Measurements from ENCODE around the gene MLC1. TPM values are rescaled to one million over a fixed set of nuclear protein-coding genes. Genes with fewer than 3 reads are reported as not detected.

MLC1 gene
- 1 to 10 TPM in 3 of 4 donors, under 1 TPM in 1; 0.78 to 1.6 (median 1.2) TPM for polyA plus RNA-seq (ENCODE audit: insufficient read length in 4 of 4)

DNA sequence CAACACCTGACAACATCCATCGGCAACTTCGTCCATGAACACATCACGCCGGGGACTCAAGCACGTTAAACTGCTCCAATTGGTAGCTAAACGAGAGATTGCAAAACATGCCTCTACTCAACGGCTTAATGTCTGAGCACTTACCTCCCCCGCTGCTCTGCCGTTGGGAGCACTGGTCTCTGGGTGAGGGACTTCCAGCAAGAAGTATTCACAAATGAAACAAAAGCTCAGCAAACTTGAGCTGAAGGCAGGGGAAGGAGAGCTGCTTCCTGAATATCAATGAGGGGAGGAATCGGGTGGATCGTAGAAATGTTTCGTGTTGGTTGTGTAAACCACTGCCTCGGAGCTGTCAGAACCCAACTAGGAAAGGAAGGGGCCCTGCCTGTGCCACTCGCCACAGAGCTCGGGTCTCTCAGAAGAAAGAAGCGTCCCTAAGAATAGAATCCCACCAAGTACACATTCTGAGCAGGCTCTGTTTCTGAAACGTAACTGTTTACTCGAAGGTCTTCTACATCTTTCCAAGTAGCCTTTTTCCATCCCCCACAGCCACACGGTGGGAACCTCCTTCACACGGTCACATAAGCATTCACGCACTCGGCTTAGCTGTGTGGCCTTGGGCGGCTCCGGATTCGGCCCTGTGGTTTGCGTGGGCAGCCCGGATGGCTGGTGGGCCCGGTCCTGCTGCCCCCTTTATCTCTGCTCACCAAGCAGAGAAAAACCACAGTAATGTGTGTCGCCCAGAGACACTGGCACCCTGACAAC lies at the start of gene MLC1:
TSS of gene MLC1 (minus strand) at position 216 of the 762 bp plus-strand sequence. CDS start 524 bp downstream, outside the sequence.
- DNase-seq (ENCODE audit: low read depth in 4 of 4, low spot score in 2 of 4), result no peak

GRCh38 chr22:50134481-50134880 lies 49.3 kb upstream of the MLC1 start:
- DNase-seq (ENCODE audit: low read depth in 4 of 4, low spot score in 2 of 4), result no peak

DNA sequence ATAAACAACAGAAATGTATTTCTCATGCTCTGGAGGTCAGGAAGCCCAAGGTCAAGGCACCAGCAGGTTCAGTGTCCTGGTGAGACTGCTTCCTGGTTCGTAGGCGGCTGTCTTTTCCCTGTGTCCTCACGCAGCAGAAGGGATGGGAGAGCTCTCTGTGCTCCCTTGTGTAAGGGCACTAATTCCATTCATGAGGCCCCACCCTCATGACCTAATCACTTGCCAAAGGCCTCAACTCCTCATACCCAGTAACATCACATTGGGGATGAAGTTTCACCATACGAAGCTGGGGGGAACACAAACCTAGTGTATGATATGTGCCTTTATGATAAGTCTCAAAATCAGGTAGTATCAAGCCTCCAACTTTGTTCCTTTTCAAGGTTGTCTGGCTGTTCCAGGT lies 46.7 kb upstream of the MLC1 start:
- no peak for DNase-seq (ENCODE audit: low read depth in 4 of 4, low spot score in 2 of 4)

- no peak for DNase-seq (ENCODE audit: low read depth in 4 of 4, low spot score in 2 of 4)
Measured at GRCh38 chr22:50129121-50129736, 44.0 kb upstream of the MLC1 start.

DNA sequence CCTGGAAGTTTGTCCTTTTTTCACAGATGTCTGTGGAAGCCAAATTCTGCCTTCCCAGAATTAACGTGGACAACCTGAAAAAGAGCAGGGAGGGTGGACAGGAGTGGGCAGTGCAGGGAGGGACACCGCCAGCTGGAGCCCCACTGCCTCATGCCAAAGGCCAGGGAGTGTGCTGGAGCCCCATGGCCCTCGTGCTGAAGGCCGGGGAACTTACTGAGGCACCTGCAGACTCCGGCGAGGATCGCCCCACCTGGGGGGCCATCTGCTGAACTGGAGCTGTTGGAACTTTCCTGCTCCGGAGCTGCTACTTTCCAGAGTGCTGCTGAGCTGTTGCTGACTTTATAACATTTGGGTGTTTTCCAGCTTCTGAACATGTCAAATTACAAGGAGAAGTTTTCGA lies 39.8 kb upstream of the MLC1 start:
- DNase-seq (ENCODE audit: low read depth in 4 of 4, low spot score in 2 of 4), result no peak

GRCh38 chr22:50123119-50123518 lies 37.9 kb upstream of the MLC1 start:
- DNase-seq (ENCODE audit: low read depth in 4 of 4, low spot score in 2 of 4), result no peak

- no peak for DNase-seq (ENCODE audit: low read depth in 4 of 4, low spot score in 2 of 4)
Measured at GRCh38 chr22:50121202-50121740, 36.0 kb upstream of the MLC1 start.

DNA sequence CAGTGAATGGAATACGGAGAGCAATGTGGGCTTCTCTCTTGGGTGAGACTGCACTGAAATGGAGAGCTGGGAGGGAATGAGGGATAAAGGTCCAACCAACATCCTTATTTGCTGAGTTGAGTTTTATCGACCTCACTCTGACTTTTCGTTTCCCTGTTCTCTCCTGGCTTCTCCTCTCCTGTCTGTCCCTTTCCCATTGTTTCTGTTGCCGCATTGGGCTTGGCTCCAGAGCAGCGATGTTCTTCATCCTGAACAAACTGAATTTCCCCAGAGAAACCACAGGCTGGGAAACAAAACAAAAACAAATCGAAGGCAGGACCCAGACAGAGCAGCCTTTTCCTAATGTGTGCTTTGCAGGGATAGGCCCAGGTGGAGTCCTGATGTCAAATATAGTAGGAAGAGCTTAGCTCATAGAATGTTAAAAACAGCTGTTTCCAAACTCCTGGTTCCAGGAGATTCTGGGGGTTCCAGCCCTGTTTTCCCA lies 34.6 kb upstream of the MLC1 start:
- DNase-seq (ENCODE audit: low read depth in 4 of 4, low spot score in 2 of 4), result no peak

DNA sequence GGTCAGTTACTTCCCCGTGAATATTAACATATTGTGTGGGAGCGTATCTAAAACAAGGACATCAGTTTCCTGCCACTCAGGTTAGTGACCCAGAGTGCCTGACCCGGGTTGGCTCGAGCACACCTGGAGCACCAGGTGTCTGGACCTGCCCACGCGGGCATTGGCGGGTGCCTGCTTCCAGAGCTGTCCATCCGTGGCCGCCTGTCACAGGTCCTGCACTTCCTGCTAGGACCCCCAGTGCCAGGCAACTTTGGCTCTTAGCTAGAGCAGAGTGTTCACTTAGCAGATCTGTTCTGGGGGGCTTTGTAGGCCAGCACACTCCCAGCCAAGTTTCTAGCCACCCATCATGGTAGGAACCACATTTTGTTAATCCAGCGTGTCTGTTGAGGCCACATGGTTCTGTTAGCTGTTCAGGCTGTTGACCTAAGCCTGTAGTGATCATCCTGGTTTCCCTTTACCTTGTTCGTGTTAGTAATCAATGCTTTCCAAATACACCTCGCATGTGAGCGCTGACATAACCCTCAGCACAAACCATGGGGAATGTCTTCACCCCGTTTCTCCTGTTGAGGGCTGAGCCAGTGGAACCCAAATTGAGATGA lies 34.0 kb upstream of the MLC1 start:
- DNase-seq (ENCODE audit: low read depth in 4 of 4, low spot score in 2 of 4), result no peak

GRCh38 chr22:50118557-50119168 lies 33.4 kb upstream of the MLC1 start:
- no peak for DNase-seq (ENCODE audit: low read depth in 4 of 4, low spot score in 2 of 4)

- DNase-seq (ENCODE audit: low read depth in 4 of 4, low spot score in 2 of 4), result no peak
Measured at GRCh38 chr22:50118129-50118528, 32.9 kb upstream of the MLC1 start.

- DNase-seq (ENCODE audit: low read depth in 4 of 4, low spot score in 2 of 4), result no peak
Measured at GRCh38 chr22:50117168-50117762, 32.0 kb upstream of the MLC1 start.

DNA sequence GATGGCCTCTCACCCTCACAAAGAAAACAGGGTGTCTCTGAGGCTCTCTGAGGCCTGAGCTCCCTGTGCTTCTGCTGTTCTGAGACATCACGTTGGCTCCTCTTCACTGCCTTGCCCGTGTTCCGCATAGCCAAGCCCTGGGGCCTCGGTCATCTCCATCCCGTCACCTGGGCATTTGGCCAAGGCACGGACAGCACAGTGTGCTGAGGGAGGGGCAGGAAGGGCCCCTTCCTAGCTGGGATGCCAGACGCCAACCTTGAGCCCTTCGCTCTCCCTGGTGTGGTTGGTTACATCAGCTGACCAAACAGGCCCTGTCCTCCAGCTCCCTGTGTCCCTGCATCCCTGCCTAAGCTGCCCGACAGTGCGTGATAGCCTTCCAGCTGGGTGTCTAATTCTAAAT lies 30.5 kb upstream of the MLC1 start:
- DNase-seq (ENCODE audit: low read depth in 4 of 4, low spot score in 2 of 4), result no peak

DNA sequence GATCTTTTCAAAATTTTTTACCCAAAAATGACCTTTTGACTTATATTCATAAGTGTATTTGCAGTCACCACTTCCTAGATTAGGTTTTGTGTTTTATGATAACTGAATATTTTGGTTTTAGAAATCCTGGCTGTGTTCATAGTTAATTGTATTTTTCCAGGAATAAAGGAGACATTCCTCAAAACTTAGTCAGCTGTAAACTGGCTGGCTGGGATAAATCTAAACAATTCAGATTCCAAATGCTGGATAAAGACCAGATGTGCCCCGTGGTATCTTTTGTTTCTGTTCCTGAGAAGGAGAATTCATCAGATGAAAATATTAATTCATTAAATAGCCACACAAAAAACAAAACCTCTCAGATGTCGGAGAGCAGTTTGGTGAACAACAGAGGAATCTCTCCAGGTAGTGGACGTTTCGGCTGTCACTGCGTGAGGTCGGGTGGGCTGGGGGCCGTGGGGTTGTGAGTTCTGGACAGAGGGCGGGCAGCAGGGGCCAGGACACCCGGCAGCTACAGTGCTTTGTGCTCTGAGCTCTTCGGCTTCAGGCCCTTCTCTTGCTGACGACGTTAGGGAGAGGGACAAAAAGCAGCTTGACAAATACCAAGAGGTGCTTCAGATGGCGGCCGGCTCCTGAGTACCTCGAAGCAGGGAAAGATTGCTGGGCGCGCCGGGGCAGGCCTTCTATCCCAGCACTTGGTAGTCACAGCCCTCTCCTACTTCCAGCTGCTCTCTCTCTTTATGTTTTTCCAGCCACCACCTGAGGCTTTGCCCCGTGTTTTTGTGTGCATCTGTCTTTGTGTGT lies 29.2 kb upstream of the MLC1 start:
- DNase-seq (ENCODE audit: low read depth in 4 of 4, low spot score in 2 of 4), result no peak

GRCh38 chr22:50112151-50113118 lies 27.2 kb upstream of the MLC1 start:
- DNase-seq (ENCODE audit: low read depth in 4 of 4, low spot score in 2 of 4), result no peak

DNA sequence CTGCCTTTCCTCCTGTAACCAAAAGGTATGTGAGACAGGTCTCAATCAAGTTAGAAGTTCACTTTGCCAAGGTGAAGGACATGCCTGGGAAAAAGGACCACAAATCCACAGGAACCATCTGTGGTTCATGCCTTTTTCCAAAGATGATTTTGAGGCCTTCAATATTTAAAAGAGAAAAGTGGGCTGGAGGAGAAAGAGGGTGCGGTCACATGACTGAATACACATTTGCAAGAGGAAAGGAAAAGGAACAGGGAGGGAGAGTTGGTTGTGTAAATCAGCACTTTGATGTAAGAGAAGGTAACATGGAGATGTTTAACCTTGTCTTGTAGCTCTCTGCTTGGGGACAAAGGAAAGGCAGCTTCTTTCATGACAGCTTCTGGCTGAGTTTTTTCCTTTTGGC lies 25.8 kb upstream of the MLC1 start:
- no peak for DNase-seq (ENCODE audit: low read depth in 4 of 4, low spot score in 2 of 4)

- no peak for DNase-seq (ENCODE audit: low read depth in 4 of 4, low spot score in 2 of 4)
Measured at GRCh38 chr22:50107529-50107928, 22.3 kb upstream of the MLC1 start.

DNA sequence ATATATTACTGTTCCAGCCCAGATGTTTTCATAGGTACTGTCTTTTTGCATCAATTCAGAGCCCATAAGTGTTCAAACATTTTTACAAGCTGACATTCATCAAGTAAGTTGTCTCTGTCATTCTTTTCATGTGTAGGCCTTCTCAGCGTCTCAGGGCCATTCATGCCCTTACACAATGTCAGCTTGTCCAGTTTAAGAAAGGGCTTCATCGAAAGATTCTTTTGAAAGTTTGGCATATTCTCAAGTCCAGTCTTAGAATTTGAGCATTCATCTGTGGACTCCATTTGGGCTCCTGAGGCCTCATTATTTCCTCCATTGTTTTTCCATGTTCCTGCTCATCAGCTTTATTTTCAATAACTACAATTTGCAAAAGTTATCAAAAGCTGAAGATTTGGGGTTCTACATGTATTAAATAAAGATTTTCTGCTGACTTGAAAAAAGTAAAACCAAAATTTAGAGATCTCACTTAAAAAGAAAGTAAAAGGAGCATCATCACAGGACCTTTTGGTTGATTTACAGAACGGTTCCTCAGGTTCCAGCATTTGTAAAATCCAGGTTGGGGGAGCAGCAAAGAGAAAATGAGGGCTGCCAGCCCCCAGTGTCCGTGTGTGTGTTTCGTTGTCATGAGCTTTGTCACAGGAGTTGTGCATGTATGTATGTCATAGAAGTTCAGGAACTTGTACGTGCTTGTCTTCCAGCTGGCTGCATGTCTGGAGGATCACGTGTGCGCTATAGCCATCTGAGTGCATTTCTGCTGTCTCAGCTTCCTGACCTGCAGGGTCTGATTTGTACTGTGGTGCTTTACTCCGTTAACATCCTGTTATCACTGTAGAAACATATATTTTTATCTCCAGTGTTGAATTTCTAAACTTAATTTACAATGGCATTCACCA lies 20.2 kb upstream of the MLC1 start:
- DNase-seq (ENCODE audit: low read depth in 4 of 4, low spot score in 2 of 4), result no peak

Measured in left renal cortex interstitium (tissue), 4 donors.